CD4-positive, alpha-beta T cell treated with Interferon gamma for 1 hour (primary cell): ENCODE measurements around the gene NUDT15.
"Not testable (repeated sequence)": the region's sequence is repeated elsewhere in the genome, so short reads cannot be mapped to it uniquely, and the experiment has no call there.

Experiments
- DNase-seq: peaks from one replicate; pipeline ENCODE4 v3.0.0-alpha.2; 2020

NUDT15 gene

GRCh38 chr13:48037346-48038173 is at the start of gene NUDT15:
Gene NUDT15 (plus strand): TSS chr13:48037726. CDS start chr13:48037747, 21 bp downstream.
- peak; percentile 93 for DNase-seq

DNA sequence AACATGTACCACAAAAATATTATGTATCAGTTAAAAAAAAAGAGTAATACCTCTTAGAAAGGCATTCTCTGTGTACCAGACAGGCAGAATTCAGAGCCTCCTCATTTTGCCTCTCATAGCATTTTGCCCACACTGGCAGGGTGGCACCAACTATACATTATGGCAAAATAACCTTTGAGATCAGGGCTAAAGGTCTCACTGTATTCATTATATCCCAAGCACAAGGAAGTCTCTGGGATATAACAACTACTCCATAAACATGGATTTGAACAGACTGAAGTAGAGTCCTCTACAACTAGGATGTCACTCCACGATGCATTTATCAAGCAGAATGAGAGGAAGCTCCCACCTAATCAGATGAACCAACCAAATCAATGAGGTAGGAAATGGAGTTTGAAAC is 47.1 kb upstream of the NUDT15 start:
- DNase-seq, result no peak

- DNase-seq, result no peak
Measured at GRCh38 chr13:47990920-47991466, 46.5 kb upstream of the NUDT15 start.

- no peak for DNase-seq
Measured at GRCh38 chr13:47991859-47992258, 45.7 kb upstream of the NUDT15 start.

GRCh38 chr13:47997384-47997783 is 40.1 kb upstream of the NUDT15 start:
- DNase-seq, result no peak

DNA sequence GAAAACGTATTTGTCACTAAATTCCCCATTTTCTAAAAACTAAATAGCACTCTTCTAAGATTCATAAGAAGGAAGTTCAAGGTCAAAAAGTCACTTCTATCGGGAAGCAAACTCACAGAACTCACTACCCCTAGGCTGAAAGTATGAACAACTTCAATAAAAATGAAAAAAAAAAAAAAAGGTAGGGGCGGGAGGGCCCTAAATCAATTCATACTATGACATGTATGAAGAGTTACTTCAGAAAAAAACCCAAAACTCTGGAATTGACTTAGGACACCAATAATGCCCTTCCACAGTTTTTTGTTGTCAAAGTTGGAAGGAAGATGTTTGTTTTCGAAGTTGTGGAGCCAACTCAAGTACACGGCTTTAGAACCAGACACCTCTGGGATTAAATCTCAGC is 37.6 kb upstream of the NUDT15 start:
- no peak for DNase-seq

DNA sequence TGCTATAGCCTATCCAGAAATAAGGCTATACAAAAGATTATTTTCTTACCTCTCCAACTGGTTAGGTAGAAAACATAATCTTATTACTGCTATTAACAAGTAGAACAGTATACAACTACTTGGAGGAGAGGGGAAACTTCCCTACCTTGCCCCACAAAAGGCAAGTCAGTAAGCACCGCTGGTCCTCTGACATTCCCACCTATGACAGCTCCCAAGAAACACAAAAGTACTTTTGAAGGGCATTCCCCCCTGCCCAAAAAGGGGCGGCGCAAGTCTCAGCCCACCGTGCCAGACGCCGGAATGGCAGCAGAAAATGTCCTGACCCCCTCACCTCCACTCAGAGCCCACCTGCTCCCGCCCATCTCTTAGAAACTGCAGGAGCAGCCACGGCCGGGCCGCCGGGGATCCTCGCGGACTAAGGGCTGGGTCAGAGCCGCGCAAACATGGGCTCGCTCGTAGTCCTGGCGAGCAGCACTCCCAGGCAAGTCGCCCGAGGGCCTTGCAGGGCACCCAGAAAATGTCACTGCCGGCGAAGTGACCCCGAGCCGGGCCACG is 36.9 kb upstream of the NUDT15 start:
- no peak for DNase-seq

- DNase-seq, result peak; percentile 91
Measured at GRCh38 chr13:48001114-48001881, 36.2 kb upstream of the NUDT15 start, which contains the start of gene SUCLA2. Gene SUCLA2 (minus strand): TSS chr13:48001273. CDS start chr13:48001269, 4 bp downstream.

- not testable (repeated sequence) for DNase-seq
Measured at GRCh38 chr13:48001999-48002398, 35.5 kb upstream of the NUDT15 start.

DNA sequence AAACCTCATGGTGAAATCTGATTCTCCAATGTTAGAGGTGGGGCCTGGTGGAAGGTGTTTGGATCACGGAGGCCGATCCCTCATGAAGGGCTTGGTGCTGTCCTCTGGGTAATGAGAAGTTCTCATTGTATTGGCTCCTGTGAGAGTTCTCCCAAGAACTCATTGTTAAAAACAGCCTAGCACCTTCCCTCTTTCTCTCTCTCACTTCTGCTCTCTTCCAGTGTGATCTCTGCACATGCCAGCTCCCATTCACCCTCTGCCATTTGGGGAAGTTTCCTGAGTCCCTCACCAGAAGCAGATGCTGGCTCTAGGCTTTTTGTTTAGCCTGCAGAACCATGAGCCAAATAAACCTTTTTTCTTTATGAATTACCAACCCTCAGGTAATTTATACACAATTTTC is 33.3 kb upstream of the NUDT15 start:
- DNase-seq, result no peak

GRCh38 chr13:48006396-48006795 is 31.1 kb upstream of the NUDT15 start:
- DNase-seq, result no peak

GRCh38 chr13:48009284-48009683 is 28.2 kb upstream of the NUDT15 start:
- DNase-seq, result no peak

- DNase-seq, result no peak
Measured at GRCh38 chr13:48010698-48011097, 26.8 kb upstream of the NUDT15 start.

DNA sequence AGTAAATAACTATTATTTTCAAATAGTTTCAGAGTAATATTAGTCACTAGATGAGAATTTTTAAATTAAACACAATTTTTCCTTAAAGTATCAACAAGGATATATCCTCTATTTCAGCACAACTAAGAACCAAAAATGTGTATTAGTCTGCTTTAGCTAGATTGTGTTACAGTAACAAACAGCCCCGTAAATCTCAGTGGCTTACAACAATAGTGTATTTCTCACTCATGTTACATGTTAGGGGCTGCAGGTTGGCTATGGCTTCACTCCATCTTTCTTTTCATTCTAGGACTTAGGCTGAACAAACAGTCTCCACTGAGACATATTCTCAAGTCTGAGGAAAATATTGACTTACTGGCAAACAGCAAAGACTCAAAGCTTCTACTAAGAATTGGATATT is 24.9 kb upstream of the NUDT15 start:
- no peak for DNase-seq

- DNase-seq, result no peak
Measured at GRCh38 chr13:48014359-48014758, 23.2 kb upstream of the NUDT15 start.

- no peak for DNase-seq
Measured at GRCh38 chr13:48018637-48019036, 18.9 kb upstream of the NUDT15 start.

DNA sequence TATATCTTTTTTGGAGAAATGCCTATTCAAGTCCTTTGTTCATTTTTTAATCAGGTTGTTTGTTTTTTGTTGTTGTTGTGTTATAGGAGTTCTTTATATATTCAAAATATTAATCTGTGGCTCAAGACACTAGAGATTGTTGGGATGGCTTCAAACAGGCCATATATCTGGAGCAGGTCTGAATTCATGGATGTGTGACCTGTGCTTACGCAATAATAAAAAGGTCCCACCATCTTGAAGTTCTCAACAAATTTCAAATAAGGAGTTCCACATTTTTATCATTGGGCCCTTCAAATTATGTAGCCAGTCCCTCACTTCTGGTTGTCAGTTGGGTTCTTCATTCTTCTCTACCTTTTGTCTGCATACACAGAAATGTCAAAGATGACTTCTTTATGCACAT is 17.7 kb upstream of the NUDT15 start:
- no peak for DNase-seq

GRCh38 chr13:48028066-48028465 is 9.5 kb upstream of the NUDT15 start:
- DNase-seq, result no peak

DNA sequence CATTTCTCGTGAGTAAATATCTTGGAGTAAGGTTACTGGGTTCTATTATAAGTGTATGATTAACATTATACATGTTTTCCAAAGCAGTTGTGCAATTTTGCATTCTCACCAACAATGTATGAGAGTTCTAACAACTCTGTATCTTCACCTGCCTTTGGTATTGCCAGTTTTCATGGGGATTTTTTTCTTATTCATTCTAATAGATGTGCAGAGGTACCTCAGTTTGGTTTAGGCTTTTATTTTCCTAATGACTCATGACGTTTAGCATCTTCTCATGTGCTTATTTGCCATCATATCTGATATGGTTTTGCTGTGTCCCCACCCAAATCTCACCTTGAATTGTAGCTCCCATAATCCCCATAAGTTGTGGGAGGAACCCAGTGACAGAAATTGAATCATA is 7.7 kb upstream of the NUDT15 start:
- DNase-seq, result no peak

DNA sequence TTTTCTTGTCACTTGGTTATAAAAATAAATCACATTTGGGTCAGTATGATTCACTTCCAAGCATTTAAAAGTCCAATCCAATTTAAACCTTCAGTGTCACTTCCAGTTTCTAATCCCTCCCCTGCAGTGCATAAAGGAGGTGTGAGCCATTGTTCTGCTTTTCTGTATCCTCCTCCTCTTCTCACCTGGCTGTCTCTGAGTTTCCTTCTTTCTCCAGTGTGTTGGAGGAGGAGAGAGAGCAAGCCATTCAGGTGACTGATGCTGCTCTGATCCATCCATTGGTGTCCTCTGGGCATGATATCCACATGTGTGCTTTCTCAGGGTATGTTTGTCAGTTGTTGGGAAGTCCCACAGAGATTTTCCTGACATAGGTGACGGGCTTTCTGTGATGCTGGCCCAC is 1.2 kb downstream of the NUDT15 start:
- DNase-seq, result no peak

DNA sequence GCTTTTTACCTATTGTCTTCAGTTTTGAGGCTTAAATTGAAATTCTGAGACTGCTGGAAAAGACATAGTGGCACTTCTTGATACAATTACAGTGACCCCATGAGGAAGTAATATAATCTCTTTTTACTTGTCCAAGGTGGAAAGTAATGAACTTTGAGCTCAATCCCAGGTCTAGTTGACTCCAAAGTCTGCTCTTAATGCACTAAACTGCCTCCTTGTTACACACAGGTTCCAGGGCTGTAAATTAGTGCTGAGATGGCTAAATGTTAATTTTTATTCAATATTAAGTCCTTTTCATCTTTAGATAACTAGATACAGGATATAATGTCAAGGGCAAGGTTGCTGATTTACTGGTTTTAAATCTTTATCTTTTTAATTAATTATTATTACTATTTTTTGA is 2.5 kb downstream of the NUDT15 start:
- no peak for DNase-seq

- DNase-seq, result no peak
Measured at GRCh38 chr13:48040896-48041295, 3.4 kb downstream of the NUDT15 start.

- no peak for DNase-seq
Measured at GRCh38 chr13:48042894-48043293, 5.4 kb downstream of the NUDT15 start.
